ENCODE measurements around the gene PIP5K1B.

The PIP5K1B gene

GRCh38 chr9:68852941-68853340 is 147.9 kb downstream of the PIP5K1B start:
- no peak for DNase-seq (ENCODE audit: low spot score)

GRCh38 chr9:68859347-68859746 is 154.3 kb downstream of the PIP5K1B start:
- no peak for DNase-seq (ENCODE audit: low spot score)

- DNase-seq (ENCODE audit: low spot score): no peak
Measured at GRCh38 chr9:68860419-68860818, 155.4 kb downstream of the PIP5K1B start.

GRCh38 chr9:68861436-68861835 is 156.4 kb downstream of the PIP5K1B start:
- no peak for DNase-seq (ENCODE audit: low spot score)

GRCh38 chr9:68867066-68867465 is 162.0 kb downstream of the PIP5K1B start:
- DNase-seq (ENCODE audit: low spot score): no peak

DNA sequence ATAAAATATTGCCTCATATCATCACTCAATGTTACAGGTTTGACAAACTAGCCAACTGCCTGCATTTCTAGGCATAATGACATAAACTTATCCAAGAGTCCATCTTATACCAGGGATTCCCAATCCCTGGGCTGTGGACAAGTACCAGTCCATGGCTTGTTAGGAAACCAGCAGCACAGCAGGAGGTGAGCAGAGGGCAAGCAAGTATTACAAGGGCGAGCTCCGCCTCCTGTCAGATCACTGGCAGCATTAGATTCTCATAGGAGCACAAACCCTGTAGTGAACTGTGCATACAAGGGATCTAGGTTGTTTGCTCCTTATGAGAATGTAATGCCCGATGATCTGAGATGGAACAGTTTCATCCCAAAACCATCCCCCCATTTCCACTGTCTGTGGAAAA is 164.0 kb downstream of the PIP5K1B start:
- no peak for DNase-seq (ENCODE audit: low spot score)

- DNase-seq (ENCODE audit: low spot score): no peak
Measured at GRCh38 chr9:68870086-68870485, 165.0 kb downstream of the PIP5K1B start.

DNA sequence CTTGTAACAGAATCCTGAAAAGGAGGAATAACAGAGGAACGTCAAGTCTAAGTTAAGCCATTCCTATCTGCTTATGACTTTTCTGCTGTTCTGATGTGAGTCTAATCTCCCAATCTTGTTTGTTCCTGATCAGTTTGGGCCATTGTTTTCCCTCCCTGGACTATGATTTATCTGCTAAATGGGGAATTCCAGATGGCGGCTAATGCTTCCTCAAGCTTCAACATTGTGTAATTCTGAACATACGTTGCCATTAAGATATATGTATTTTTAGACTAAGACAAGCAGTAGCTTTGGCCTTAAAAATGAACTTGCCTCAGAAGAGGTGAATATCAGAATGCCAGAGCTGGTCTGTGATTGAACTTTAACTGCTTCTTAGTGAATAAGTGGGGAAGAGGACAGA is 166.2 kb downstream of the PIP5K1B start:
- DNase-seq (ENCODE audit: low spot score): no peak

- DNase-seq (ENCODE audit: low spot score): no peak
Measured at GRCh38 chr9:68872026-68872501, 167.0 kb downstream of the PIP5K1B start.

- DNase-seq (ENCODE audit: low spot score): no peak
Measured at GRCh38 chr9:68873179-68873578, 168.1 kb downstream of the PIP5K1B start.

GRCh38 chr9:68876273-68876672 is 171.2 kb downstream of the PIP5K1B start:
- DNase-seq (ENCODE audit: low spot score): no peak

- no peak for DNase-seq (ENCODE audit: low spot score)
Measured at GRCh38 chr9:68876681-68877080, 171.6 kb downstream of the PIP5K1B start.

GRCh38 chr9:68877219-68877618 is 172.2 kb downstream of the PIP5K1B start:
- no peak for DNase-seq (ENCODE audit: low spot score)

DNA sequence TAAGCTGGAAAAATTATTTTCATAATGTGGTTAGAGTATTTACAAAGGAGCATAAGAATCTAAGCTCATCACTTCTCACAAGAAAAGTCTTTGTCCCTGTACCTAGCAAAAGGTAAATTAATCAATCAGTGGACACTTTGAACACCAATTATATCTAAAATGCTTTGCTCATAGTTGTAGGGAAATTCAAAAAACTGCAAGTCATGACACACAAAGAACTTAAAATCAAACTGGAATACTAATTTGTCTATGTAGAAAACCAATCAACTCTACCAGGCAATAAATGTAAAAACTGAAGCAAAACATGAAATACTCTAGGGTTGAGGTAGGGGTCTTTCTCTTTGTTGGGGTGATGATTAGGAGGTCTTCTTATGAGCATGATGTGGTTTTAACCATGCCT is 173.4 kb downstream of the PIP5K1B start:
- DNase-seq (ENCODE audit: low spot score): no peak

DNA sequence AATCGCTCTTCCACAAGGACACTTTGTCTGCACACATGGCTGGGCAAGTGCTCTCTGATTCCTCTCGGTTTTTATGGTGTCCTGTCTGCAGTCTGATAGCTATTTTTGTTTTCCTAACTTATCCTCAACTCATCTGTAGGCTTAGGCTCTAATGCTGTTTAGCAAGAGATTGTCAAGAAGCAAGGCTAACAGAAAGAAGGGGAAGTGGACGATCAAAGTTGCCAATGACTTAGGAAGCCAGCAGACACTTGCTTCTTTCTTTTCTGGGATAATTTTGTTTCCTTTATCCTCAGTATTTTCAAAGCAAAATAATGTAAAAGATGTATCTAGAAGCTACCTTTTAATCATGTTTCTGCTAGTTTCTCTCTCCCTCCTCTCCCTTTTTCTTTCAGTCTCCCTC is 178.2 kb downstream of the PIP5K1B start:
- no peak for DNase-seq (ENCODE audit: low spot score)

- DNase-seq (ENCODE audit: low spot score): no peak
Measured at GRCh38 chr9:68887232-68887631, 182.2 kb downstream of the PIP5K1B start.

DNA sequence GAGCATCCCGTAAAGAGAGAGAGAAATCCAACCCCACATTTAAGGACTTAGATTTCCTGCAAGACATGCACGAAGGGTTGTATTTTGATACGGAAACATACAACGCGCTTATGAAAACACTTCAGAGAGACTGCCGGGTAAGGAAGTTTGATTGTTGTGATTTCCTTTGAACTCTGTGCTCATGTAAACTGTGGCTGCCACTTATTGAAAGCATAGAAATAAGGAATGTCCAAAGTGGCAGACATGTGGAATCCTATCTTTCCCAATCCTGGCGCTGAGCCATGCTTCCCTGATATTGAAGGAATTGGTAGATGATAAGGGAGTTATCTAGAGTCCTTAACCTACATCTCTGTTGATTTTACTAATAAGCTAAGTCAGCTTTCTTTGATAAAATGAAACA is 189.5 kb downstream of the PIP5K1B start:
- no peak for DNase-seq (ENCODE audit: low spot score)

DNA sequence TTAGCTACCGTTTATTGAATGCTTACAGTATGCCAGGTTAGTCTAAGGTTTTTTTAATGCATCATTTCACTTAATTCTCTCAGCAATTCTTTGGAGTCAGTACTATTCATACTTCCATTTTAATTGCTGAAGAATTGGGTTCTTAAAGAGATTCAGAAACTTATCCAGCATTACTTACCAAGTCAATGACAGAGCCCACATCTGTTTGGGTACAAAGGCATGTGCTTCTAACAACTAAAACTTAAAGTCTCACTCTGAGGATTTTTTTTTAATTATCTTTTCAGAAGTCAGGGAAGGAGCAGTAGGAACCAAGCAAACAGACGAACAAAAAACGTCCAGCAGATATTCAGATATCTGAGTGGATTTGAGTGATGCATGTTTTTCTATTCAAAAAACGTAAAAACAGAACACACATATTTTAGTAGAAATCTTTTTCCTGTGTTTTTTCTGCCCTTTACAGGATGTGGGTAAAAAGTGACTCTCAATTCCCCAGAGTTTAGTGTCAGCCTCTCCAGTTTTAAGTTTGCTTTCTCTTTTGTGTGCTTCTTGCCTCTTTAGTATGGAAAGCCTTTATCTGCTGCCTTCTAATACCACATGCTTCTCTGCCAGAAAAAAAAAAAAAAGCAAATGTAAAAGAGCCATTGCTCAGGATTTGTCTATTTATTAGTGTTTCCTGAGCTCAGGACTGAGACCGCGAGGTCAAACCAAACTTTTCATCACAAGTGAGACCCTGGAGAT is 190.9 kb downstream of the PIP5K1B start:
- DNase-seq (ENCODE audit: low spot score): no peak

DNA sequence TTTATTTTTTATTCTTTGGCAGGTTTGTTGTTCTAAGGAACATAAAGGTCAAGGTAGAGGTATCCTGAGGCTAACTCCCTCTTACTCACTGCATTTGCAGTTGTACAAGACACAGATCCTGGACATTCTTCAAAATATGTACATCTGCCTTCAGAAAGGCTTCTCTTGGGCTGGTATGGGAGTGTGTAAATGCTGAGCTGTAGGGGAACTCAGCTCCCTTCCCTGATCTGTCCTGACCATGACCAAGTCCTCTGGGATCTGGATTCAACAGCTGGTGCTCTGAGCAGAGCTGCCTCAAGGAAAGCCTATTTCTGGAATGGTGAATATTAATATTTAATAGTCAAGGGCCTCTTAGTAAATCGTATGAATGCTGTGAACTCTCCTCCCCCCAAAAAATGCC is 191.4 kb downstream of the PIP5K1B start:
- DNase-seq (ENCODE audit: low spot score): no peak

- no peak for DNase-seq (ENCODE audit: low spot score)
Measured at GRCh38 chr9:68897577-68898145, 192.6 kb downstream of the PIP5K1B start.

GRCh38 chr9:68898781-68899439 is 193.9 kb downstream of the PIP5K1B start:
- DNase-seq (ENCODE audit: low spot score): no peak

DNA sequence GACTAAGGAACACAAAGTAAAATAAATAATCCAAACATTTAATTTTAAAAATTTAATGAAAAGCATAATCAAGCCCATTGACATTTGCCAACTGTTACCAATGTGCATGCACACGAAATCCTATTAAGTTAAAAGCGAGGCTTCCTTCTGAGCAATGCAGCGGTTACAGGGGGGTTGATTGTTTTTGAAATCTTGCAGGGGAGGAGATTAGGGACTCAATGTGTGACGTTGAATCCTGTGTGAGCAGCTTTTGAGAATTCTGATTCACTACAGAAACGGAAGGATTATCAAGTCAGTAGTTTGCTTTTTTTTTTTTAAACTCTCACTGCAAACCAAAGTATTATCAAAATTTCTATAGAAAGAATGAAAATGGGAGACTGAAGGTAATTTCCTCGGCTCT is 199.4 kb downstream of the PIP5K1B start:
- no peak for DNase-seq (ENCODE audit: low spot score)

- no peak for DNase-seq (ENCODE audit: low spot score)
Measured at GRCh38 chr9:68905129-68905528, 200.1 kb downstream of the PIP5K1B start.
